HG03103 (cell line): ENCODE data around the gene NELL1.

Experiments used
- ATAC-seq: cut with Tn5 transposase; IDR thresholded peaks from one replicate; pipeline ENCODE4 v1.9.1; 2021; ENCODE audit warnings: low read depth; ENCODE audit not compliant: unreplicated experiment

Gene NELL1

DNA sequence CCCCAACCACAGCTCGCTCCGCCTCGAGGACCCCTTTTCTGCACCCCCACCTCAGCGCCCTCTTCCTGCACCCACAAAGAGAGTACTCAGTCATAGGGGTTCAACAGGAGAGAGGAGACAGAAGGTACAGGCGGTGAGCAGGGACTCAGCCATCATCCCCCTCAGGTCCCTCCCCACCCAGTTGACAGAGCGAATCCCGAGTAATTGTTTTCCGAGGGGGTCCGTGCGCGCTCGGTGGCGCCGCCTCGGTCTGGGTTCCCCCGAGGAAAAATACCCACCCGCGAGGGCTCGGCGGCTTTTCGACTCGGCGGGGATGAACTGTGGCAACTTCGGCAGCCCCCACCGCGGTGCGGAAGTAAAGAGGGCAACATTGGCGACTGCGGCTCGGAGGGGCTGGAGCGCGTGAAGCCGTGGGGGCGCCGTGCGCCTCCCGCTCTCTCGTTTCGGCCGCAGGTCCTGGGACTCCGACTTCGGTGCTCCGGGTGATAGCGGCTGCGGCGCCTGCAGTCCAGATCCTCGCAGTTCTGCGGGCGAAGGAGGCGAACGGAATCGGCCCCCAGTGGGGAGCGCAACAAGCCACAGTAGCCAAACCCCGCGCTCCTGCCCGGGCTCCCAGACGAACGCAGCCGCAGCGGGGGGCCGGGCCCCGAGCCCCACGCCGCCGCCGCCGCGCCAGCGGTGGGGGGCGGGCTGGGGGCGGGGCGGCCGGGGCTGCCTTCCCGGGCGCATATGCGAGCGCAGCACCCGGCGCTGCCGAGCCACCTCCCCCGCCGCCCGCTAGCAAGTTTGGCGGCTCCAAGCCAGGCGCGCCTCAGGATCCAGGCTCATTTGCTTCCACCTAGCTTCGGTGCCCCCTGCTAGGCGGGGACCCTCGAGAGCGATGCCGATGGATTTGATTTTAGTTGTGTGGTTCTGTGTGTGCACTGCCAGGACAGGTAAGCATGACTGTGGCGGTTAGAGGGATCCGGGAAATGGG, at the start of gene NELL1:
TSS of gene NELL1 (plus strand) at position 743 of the 976 bp plus-strand sequence.
- ATAC-seq = no peak

DNA sequence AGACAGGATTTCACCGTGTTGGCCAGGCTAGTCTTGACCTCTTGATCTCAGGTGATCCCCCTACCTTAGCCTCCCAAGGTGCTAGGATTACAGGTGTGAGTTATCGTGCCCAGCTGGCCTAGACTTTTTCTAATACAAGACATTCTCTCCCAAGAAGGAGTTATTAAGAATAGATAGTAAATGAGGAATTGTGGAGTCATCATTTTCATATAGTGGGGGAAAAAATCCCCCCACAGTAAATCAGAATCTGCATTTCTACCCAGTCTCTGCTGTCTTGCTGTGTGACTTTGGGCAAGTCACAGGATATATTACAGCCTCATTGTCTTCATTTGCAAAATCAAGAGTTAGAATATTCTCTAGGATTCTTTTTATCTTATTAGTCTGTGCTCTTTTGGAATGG, 48.4 kb upstream of the NELL1 start:
- no peak for ATAC-seq

DNA sequence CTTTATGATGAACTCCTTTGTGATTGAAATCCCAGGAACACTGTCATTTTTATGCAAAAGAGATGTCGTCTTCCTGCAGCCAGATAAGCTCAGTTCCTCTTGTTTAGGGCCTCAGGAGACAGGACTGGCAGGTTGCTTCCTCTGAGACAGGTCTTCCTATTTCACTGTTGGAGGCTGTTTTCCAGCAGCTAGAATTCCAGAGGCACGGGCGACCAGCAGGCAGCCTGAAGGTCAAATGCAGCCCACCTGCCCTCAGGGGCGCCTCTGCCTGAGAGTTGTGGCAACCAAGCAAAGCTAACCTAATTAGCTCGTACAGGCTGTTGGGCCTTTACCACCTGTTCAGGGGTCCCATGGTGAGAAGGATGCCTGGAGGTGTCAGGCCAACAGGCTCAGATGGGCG, 47.7 kb upstream of the NELL1 start:
- no peak for ATAC-seq

DNA sequence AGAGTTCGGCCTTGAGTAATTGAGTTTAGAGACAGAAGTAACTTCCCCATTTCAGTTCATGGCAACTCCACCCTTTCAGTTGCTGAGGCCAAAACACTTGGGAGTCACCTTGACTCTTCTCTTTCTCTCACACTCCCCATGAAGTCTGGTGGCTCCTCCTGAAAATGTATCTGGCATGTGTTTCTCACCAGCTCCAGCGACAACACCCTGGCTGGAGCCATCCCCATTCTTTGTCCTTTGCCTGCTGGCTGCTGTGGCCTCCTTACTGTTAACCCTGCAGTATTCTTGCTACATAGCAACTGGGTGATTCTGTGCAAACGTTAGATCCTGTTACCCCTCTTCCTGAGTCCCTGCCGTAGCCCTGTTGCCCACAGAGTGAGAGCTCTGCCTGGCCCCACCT, 46.1 kb upstream of the NELL1 start:
- no peak for ATAC-seq

DNA sequence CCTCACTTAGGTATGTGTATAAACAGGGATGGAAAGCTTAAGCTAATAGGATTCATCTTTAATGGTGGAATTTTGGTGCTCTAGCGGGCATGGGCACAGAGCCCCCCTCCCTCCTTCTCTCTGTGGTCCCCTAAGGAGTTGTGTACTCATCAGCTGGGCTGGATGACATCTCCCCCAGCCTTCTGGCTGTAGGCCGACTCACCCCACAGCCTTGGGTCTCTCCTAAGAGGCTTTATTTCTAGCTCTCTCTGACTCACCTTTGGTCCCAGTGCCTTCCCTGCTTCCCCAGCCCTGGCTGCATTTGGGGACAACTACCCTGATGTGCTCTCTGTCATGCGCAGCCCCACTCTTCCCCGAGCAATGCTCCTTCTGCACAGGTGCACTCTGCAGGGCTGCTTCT, 43.1 kb upstream of the NELL1 start:
- ATAC-seq = no peak

DNA sequence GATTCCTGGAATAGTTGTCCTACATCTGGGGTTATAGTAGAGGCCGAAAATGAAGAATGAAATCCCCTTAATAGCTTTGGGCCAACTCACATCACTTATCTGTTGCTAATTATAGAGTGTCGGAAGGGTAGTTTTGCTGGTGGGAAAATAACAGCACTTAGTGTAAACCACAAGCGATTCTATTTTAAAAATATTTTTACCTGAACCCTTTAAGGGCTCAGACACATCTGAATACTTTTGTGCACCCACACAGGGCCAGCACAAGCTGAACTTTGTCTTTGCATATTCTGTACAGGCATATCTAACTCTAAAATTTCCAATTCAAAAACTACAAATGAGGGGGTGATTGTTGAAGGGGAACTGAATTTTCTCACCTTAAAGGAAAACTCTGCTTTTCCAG, 42.4 kb upstream of the NELL1 start:
- ATAC-seq = no peak

DNA sequence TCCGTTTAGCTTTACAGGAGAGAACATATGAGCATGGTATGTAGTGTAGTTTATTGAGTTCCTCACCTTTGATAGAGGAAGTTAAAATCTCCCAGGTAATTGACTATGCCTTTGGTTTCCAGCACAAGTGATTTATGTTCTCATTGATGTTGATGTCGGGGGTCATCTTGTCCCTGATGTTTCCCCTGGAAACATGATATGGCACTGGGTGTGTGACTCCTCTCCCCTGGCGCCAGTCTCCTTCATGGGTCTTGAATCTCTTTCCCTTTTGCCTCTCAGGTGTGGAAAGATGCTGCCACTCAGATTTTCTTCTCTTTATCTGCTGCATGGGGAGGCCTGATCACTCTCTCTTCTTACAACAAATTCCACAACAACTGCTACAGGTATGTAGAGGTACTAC, 41.7 kb upstream of the NELL1 start:
- ATAC-seq = no peak

DNA sequence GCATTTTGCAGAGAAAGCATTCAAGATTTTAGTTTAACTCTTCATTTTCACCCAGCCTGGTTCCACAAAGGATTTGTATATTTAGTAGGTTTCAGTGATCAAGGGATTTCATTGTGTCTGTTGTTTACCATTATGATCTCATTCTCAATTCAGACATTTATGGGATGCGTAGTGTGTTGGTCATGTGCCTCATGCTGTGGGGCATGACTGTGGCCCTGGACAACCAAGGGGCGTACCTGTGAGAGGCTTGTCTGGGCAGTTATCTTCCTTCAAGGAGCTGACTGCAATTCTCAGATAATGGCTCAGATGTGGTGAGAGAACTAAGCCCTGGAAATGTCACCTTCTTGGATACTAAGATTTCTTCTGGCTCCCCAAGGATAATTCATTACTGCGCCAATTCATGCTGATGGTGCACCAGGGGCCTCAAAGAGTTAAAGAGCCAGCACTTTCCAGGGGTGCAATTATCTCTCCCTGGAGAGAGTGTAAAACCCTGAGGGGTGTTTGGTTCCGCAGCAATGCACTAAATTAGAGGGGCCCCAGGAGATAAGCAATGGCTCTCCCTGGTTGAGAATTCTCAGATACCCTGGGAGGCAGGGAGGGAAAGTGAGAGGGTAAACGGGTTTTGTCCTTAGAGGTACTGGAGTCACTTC, 37.7 kb upstream of the NELL1 start:
- no peak for ATAC-seq

DNA sequence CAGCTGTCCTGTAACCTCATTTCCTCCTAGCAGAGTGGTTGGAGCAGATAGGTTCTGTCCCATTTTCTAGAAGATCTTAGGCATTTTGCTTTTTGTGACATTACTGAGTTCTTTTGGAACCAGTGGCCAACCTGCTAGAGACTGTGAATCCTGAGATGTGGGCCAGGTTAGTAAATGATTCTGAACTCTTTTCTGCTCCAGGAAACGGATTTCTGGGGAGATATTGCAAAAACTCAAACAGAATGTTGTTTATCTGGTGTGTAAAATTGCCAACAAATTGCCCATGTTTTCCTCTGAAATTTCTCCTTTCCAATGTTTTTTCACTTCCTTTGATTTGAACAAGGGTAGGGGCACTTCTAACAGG, 37.2 kb upstream of the NELL1 start:
- no peak for ATAC-seq

DNA sequence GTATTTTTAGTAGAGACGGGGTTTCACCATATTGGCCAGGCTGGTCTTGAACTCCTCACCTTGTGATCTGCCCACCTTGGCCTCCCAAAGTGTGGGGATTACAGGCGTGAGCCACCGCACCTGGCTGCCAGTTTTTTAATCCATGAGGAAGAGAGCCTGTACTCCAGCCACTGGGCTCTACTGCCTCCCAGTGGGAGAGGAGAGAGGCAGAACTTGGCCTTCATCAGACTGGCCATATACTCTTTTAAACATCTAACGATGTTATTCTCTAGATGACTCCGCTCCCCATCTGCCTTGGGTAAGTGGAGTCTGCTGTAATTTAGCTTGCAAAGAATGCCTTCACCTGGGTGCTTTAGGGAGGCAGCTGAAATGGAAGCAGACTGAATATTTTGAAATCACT, 35.3 kb upstream of the NELL1 start:
- no peak for ATAC-seq

DNA sequence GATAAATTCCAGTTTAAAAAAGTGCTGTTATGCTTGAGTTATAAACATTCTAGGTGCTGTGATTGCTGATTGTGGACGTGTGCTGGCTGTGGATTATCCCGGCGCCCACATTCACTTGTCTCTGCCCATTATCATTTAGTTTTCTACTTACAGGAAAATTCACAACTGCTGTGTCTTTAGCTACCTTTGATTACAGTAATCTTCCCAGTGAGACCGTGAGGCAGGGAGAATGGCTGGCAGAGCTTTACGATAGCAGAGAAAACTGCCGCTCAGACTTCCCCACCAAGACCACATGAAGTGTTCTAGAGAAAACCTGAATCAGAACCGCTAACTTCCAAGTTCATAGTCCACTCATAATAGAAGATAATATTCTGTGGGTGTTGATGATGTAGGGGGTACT, 34.6 kb upstream of the NELL1 start:
- ATAC-seq = no peak

DNA sequence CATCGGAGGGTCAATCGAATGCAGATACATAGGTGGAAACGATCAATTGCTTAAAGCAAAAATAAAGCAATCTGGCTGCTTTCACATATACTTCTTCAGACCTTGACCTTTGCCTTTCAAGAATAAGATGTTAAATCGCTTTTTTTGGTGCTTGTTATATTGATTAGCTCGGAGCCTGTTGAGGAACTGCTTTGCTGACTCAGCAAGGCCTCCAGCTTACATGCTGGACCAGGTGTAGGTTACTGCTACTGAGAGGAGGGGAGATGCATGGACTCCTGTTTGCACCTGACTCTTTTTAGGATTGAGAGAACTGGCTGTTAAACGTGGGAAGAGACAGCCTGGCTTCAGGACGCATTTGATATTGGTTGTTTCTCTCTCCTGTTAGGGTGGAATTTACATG, 31.3 kb upstream of the NELL1 start:
- ATAC-seq = no peak

DNA sequence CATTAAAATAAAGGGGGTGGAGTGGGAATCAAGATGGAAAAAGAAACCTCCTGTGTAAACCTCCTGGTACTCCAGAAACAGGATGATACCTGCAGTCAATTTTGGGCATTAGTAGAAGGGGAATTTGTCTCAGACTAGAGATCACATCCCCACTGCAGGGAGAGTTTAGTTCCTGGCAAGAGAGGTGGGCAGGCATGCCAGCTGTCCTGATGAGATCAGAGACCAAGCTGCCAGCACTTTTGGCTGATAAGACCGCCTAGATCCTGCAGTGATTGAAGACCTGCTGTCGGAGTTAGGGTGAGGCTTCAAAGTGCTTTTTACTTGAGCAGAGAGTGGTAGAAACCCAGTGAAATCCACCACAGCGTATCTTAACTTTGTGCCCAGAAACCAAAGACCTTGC, 29.7 kb upstream of the NELL1 start:
- ATAC-seq = no peak

DNA sequence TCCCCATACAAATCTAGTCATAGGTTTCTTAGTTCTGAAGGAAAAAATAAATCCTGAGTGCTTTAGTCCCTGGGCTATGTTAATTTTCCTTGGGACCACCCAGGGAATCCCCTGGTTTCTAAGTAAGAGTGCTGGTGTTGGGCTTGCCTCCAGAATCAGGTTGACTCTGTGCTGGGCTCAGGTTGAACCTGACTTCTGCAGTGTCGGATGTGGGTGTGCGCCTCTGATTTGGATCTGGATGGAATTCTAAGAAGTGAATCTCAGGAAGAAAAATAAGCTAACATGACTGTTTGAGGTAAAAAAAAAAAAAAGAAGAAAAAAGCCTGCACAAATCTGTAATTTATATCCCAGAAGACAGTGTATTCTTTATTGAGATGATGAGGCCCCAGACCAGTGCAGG, 29.0 kb upstream of the NELL1 start:
- ATAC-seq = no peak

DNA sequence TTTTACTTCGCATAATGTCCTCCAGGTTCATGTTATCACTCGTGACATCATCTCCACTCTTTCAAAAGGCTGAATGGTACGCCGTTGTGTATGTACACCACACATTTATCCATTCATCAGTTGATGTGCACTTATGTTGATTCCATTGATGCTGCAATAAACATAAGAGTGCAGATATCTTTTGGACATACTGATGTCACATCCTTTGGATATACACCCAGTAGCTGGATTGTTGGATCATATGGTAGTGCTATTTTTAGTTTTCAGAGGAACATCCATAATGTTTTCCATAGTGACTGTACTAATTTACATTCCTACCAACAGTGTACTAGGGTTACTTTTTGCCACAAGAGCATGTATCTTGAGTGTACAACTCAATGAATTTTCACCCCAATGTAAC, 25.0 kb upstream of the NELL1 start:
- no peak for ATAC-seq

DNA sequence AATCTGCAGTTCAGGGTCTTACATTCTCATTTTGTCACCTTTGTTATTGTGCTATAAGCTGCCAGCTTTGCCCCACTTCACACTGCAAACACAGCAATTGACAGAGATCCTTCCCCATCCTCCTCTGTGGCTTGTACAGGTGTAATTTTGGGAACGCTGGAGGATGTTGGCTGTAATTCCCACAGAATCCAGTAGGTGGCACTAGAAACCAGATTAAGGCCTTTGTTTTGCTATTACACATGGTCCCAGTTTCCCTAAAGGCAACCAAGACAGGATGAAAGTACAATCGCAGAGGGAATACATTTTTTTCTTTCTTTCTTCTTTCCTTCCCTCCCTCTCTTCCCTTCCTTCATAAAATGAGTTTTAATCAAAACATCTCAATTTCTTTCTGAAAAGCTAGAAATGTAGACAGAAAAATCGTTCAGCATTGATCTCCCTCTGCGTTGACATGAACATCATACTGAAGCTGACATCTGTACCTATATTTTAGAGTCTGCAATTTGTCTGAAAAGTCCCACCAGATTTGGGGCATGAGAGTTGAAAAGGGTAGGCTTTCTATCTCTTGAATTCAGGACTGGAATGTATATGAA, 21.3 kb upstream of the NELL1 start:
- ATAC-seq = no peak

DNA sequence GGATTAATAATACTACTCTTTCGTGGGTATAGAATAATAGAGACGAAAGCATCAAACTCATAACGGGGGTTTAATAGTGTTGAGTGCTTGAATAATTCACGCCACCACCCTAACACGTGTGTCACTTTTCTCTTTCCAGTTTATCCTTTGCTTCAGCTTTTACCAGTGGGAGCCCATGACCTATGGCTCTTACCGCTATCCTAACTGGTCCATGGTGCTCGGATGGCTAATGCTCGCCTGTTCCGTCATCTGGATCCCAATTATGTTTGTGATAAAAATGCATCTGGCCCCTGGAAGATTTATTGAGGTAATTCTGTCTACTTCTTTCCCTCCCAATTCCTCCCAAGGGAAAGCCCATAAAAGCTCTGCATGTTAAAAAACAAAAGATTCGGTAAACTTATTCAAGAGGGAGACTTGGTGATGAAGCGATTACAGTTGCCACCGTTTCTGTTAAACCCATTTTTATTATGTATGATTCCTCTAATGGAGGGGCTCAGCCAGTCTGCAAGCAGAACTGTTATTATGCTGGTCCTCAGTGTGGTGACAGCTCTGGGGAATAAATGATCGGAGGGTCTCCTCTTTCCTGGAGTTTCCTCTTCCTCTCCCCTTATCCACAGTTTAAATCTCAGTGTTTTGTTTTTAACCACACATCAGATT, 17.1 kb upstream of the NELL1 start:
- ATAC-seq = no peak

DNA sequence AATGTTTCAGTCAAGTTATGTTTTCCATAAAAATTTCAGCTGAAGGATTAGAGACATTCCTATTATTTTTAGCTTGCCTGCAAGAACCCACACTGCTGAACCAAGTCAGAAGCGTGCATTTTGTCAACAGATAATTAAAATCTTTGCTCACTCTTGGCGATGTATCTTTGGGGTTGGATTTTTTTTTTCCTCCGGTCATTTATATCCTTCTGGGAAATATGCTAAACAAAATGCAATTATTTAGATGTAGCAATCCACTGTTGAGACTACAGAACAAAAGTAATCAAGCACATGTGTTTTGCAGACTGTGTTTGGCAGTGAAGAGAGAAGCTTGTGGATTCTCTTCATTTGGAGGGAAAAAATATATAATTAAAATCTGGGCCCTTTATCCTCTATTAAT, 15.3 kb upstream of the NELL1 start:
- no peak for ATAC-seq

DNA sequence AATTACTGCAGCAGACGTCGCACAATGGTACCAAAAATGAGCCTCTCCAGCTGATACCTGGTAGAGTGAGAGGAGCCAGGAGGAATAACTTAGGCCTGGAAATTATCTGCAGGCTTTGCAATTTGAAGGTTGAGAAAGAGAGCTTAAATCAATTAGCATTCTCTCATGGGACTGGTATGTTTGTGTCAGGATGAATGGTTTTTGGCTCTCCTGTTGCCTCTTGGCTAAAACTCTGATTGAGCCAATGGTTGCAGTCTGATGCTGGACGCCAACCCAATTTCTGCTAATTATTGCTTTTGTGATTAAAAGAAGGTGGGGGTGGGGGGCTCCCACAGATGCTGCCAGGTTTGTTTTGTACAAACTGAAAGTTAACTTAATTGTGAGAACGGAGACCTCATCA, 12.5 kb upstream of the NELL1 start:
- ATAC-seq = no peak

DNA sequence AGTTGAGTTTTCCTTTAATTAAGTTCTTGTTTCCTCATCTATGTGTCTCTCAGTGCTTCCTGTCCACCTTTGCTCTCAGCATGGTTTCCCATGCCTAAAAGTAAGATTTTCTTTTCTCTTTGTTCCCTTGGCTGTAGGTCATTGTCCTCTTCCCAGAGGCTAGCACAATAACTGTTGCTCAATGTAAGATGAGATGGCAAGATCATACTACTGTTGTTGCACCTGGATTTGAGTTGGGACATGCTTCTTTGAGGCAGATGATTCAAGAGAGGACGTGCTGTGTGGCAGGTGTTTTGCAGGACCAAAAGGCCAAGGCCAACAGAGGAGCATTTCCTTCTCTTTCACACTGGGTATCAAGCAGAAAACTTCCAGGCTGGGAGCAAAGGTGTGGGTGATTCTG, 11.3 kb upstream of the NELL1 start:
- no peak for ATAC-seq

DNA sequence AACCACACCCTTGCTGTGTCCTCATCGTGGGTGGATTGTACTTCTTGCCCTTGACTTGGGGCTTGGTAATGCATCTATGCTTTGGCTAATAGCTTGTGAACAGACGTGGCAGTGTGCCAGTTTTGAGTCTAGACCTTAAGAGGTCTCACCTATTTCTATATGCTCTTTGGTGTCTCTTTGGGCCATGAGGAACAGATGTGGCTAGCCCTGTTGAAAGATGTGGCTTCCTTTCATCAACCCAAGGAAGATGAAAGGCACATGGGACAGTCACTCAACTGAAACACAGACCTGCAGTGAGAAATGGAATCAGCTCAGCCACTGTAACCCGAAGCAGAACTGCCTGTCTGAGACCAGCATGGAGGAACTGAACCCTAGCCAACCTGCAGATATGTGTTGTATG, 7.9 kb upstream of the NELL1 start:
- ATAC-seq = no peak
